ENCODE data around the gene RCVRN. TPM values are rescaled to one million over a fixed set of nuclear protein-coding genes. Genes with fewer than 3 reads are reported as not detected.

RCVRN gene
- total RNA-seq, 6 experiments from 2014 or later, result not detected

- ATAC-seq, result no peak
- intact Hi-C loops (cut with DNase I), result no loop called here
Observed at GRCh38 chr17:9855036-9855435, 50.0 kb downstream of the RCVRN start.

GRCh38 chr17:9854255-9854654, 50.8 kb downstream of the RCVRN start:
- Histone ChIP-seq H3K27ac (no peak overlapping the region), H3K27me3 (no peaks in the 10 kb centered on the region), H3K36me3 (no peaks in the 10 kb centered on the region), H3K9me3 (no peaks in the 10 kb centered on the region), H3K4me1 (peaks cover 0 to 3% (median 0%) of the 10 kb centered on the region in 4 donors), H3K4me3 (no peak overlapping the region)
- no peak for DNase-seq
- intact Hi-C loops (cut with DNase I), result no loop called here
- WGBS (ENCODE audit: insufficient coverage, low coverage, low lambda C conversion rate, missing lambda C conversion rate), result 58% methylated on average over 5 of the region's 5 CpGs
- no peak for TF ChIP-seq POLR2A (IDR thresholded peaks at IDR 0.05)
- no peak for TF ChIP-seq CTCF (IDR thresholded peaks at IDR 0.05)
- ATAC-seq, result no peak

More at GRCh38 chr17:9855036-9855435, 50.0 kb downstream of the RCVRN start:
- Histone ChIP-seq H3K27ac (no peak overlapping the region), H3K36me3 (no peaks in the 10 kb centered on the region), H3K4me3 (no peak overlapping the region), H3K27me3 (no peaks in the 10 kb centered on the region), H3K4me1 (peaks cover 0 to 3% (median 0%) of the 10 kb centered on the region in 4 donors), H3K9me3 (no peaks in the 10 kb centered on the region)
- no peak for DNase-seq
- 66% methylated on average over 4 of the region's 4 CpGs for WGBS (ENCODE audit: insufficient coverage, low coverage, low lambda C conversion rate, missing lambda C conversion rate)
- no peak for TF ChIP-seq CTCF (IDR thresholded peaks at IDR 0.05)
- no peak for TF ChIP-seq POLR2A (IDR thresholded peaks at IDR 0.05)

GRCh38 chr17:9850151-9850550, 54.9 kb downstream of the RCVRN start:
- no peak for TF ChIP-seq CTCF (IDR thresholded peaks at IDR 0.05)
- TF ChIP-seq POLR2A (IDR thresholded peaks at IDR 0.05), result no peak
- Histone ChIP-seq H3K27me3 (no peaks in the 10 kb centered on the region), H3K27ac (no peak overlapping the region), H3K9me3 (no peaks in the 10 kb centered on the region), H3K4me1 (peaks cover 0 to 3% (median 0%) of the 10 kb centered on the region in 4 donors), H3K36me3 (no peaks in the 10 kb centered on the region), H3K4me3 (no peak overlapping the region)
- intact Hi-C loops (cut with DNase I), result no loop called here
- DNase-seq, result peak; percentile 55 to 68 (median 66)
- WGBS (ENCODE audit: insufficient coverage, low coverage, low lambda C conversion rate, missing lambda C conversion rate), result 29% methylated on average over 5 of the region's 5 CpGs
- ATAC-seq, result peak; percentile 43 to 68 (median 56)

Other genes with a start within 250 kb of the RCVRN start
- not detected for gene DHRS7C, start 113.7 kb downstream of the RCVRN start, total RNA-seq
- not detected for gene GSG1L2, start 83.2 kb downstream of the RCVRN start, total RNA-seq
- 1 to 10 TPM in 1 of 6 experiments, under 1 TPM in 5; 0.12 to 2.4 (median 0.63) TPM for gene GLP2R, start 79.3 kb downstream of the RCVRN start, total RNA-seq

All from right lobe of liver (tissue), 6 donors.